GM12875 (cell line): Measurements from ENCODE around the gene PDZD11.
"Not testable (repeated sequence)": the region's sequence is repeated elsewhere in the genome, so short reads cannot be mapped to it uniquely, and the experiment has no call there.

ENCODE experiments used
- H3K4me3 ChIP-seq: one replicate; pipeline ENCODE4 v1.5.1; 2011; ENCODE audit warnings: low read depth, low read length, control low read depth
- TF ChIP-seq, protein P1 (sequence below): IDR thresholded peaks from 2 replicates; pipeline ENCODE4 v1.5.1; 2011; ENCODE audit warnings: low read depth, mild to moderate bottlenecking, control low read depth, inconsistent platforms, low read length, moderate library complexity, borderline replicate concordance; ENCODE audit not compliant: insufficient read depth

The PDZD11 gene, protein sequence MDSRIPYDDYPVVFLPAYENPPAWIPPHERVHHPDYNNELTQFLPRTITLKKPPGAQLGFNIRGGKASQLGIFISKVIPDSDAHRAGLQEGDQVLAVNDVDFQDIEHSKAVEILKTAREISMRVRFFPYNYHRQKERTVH

DNA sequence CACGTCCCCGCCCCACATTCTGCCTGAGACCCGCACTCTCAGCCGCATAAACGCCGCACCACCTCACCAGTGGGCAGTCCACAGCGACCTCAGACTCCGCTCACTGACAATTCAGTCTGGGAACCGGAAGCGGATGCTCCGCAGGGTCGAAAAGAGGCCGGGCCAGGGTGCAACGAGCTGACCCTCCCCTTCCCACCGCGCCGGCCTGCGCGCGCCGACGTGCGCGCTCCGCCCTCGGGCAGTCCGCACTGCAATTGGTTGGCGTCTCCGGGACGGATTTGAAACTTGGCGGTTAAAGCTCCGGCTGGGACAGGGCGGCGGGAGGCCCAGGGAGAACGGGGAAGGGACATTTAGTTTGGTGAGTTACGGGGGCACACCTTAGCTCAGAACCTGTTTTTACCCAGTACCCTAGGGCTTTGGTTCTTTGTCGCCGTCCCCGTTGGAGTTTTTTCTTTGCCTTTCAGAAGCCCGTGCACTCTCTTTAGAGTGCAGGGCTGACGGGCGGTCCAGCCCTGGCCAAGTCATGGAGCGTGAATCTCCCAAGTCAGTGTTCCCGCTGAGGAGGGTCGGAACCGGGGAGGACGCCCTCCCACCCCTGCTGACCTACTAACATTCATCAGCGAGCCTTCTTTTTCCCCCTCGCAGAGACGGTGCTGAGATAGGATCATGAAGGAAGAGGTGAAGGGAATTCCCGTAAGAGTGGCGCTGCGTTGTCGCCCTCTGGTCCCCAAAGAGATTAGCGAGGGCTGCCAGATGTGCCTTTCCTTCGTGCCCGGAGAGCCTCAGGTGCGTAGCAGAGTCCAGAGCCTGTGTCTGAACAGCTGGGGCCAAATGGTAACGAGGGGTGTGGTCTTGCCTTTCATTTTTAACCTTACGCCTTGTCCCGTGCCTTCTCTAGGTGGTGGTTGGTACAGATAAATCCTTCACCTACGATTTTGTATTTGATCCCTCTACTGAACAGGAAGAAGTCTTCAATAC is at the start of gene PDZD11, which contains the start of gene KIF4A:
Gene PDZD11 (minus strand): TSS at position 135 of the 978 bp plus-strand sequence. CDS start 586 bp downstream, outside the sequence.
Gene KIF4A (plus strand): TSS at position 312 of the 978 bp plus-strand sequence. CDS start 355 bp downstream, at position 667.
- TF ChIP-seq, protein P1, sequence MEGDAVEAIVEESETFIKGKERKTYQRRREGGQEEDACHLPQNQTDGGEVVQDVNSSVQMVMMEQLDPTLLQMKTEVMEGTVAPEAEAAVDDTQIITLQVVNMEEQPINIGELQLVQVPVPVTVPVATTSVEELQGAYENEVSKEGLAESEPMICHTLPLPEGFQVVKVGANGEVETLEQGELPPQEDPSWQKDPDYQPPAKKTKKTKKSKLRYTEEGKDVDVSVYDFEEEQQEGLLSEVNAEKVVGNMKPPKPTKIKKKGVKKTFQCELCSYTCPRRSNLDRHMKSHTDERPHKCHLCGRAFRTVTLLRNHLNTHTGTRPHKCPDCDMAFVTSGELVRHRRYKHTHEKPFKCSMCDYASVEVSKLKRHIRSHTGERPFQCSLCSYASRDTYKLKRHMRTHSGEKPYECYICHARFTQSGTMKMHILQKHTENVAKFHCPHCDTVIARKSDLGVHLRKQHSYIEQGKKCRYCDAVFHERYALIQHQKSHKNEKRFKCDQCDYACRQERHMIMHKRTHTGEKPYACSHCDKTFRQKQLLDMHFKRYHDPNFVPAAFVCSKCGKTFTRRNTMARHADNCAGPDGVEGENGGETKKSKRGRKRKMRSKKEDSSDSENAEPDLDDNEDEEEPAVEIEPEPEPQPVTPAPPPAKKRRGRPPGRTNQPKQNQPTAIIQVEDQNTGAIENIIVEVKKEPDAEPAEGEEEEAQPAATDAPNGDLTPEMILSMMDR = no peak
- peak within 1 kb of the TSS; percentile 55 for H3K4me3 ChIP-seq

DNA sequence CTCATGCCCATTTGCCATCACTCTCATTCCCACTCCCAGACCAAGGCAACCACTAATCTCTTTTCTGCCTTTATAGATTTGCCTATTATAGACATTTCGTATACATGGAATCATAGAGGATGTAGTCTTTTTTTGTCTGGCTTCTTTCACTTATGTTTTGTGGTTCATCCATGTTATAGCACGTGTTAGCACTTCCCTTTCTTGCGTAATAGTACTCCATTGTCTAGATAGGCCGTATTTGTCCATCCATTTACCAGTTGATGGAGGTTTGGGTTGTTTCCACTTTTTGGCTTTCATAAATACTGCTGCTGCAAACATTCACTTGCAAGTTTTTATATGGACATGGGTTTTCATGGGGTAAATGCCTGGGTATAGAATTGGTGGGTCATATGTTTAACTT is 48.6 kb upstream of the PDZD11 start:
- no peak overlapping the region for H3K4me3 ChIP-seq
- TF ChIP-seq, protein P1 = no peak

DNA sequence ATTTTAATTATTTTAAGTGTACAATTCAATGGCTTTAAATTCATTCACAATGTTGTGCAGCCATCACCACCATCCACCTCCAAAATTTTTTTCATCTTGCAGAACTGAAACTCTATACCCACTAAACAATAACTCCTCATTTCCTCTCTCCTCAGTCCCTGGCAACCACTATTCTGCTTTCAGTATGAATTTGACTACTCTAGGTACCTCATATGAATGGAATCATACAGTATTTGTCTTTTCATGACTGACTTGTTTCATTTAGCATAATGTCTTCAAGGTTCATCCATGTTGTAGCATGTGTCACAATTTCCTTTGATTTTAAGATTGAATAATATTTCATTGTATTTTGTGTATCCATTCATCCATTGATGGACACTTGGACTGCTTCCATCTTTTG is 47.0 kb upstream of the PDZD11 start:
- no peak overlapping the region for H3K4me3 ChIP-seq
- TF ChIP-seq, protein P1 = no peak

DNA sequence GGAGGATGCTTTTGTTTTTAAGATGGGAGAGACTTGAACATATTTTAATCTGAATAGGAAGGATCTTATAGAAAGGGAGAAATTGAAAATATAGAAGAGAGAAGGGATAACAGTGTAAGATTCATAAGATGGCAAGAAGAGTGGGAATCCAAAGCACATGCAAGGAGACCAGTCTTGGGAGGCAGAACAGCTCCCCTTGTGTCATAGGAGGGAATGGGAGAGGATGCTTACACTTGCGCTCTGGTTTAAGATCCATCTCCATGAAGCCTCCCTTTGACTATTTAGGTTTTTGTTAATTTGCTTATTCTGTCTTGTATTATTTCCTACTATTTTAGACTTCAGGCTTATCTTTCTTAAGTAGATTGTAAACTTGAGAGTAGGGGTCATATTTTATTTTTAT is 42.9 kb upstream of the PDZD11 start:
- no peak overlapping the region for H3K4me3 ChIP-seq
- TF ChIP-seq, protein P1 = no peak

DNA sequence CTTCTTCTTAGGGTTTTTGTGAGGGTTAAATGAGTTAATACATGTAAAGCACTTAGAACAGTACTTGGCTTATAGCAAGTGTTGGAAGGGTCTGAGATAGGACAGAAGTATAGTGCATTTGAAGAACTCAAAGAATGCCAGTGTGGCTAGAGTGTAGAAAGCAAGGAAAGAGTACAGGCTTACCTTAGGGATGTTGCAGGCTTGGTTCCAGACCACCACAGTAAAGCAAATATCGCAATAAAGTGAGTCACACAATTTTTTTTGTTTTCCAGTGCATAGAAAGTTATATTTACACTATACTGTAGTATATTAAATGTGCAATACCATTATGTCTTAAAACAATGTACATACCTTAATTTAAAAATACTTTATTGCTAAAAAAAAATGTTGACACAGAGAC is 41.4 kb upstream of the PDZD11 start:
- TF ChIP-seq, protein P1 = no peak
- H3K4me3 ChIP-seq = no peak overlapping the region

DNA sequence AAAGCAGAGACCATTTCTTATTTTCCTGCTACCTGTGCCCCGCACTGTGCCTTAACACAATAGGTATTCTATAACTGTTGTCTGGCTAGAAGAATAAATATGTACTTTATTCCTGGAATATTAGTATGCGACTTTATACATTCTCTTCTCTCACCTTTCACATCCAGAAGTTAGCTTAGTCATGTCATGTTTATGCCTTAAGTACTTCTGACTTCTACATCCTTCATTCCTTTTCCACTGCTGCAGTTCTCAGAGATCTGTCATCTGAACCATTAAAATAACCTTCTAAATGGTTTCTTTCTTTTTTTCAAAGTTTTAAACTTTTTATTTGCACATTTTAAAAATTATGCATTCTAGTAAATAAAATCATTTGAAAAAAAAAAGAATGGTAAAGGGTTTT is 34.6 kb upstream of the PDZD11 start:
- no peak overlapping the region for H3K4me3 ChIP-seq
- TF ChIP-seq, protein P1 = no peak

DNA sequence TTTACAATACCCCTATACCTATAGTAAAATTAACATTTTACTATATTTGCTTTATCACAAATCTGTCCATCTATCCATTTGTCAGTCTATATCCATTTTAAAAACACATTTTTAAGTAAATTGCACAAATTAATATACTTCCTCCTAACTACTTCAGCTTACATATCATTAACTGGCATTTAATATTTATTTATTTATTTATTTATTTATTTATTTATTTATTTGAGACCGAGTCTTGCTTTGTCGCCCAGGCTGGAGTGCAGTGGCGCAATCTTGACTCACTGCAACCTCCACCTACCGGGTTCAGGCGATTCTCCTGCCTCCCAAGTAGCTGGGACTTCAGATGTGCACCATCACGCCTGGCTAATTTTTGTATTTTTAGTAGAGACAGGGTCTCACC is 33.9 kb upstream of the PDZD11 start:
- not testable (repeated sequence) for H3K4me3 ChIP-seq
